Fibroblast of villous mesenchyme (primary cell): ENCODE results near the gene MIPEP. TPM values are rescaled to one million over a fixed set of nuclear protein-coding genes. Genes with fewer than 3 reads are reported as not detected.
A peak's percentile ranks its signal among the peaks of the same experiment; 100 is the strongest.

ENCODE experiments used
- DNase-seq: peaks from one replicate; pipeline ENCODE4 v3.0.0-alpha.2; 2010; ENCODE audit warnings: low read depth
- H3K4me3 ChIP-seq: 2 replicates; pipeline ENCODE4 v1.5.1; 2011; ENCODE audit warnings: low read depth, mild to moderate bottlenecking, low read length
- CTCF ChIP-seq: IDR thresholded peaks from 2 replicates; pipeline ENCODE4 v1.5.1; 2012; ENCODE audit warnings: low read depth, mild to moderate bottlenecking, low read length; ENCODE audit not compliant: insufficient read depth
- total RNA-seq: library from RNA; depleted of rRNA; stranded (reverse); fragments of >200 nt; gene quantifications from 2 replicates; pipeline ENCODE4 v1.2.3, GENCODE V29; 2012

MIPEP gene
- total RNA-seq, 1 donor: 38.9 TPM

- no peak for DNase-seq
- no peak for TF ChIP-seq CTCF
- H3K4me3 ChIP-seq: no peak overlapping the region
Measured at GRCh38 chr13:23849670-23850069, 39.5 kb downstream of the MIPEP start.

- no peak for DNase-seq
- no peak for TF ChIP-seq CTCF
- H3K4me3 ChIP-seq: no peak overlapping the region
Measured at GRCh38 chr13:23848646-23849141, 40.5 kb downstream of the MIPEP start.

GRCh38 chr13:23848019-23848418, 41.2 kb downstream of the MIPEP start:
- TF ChIP-seq CTCF: no peak
- H3K4me3 ChIP-seq: no peak overlapping the region
- peak; percentile 48 for DNase-seq

- H3K4me3 ChIP-seq: no peak overlapping the region
- no peak for TF ChIP-seq CTCF
- DNase-seq: no peak
Measured at GRCh38 chr13:23847497-23847896, 41.7 kb downstream of the MIPEP start.

GRCh38 chr13:23845105-23845725, 44.0 kb downstream of the MIPEP start:
- DNase-seq: no peak
- no peak overlapping the region for H3K4me3 ChIP-seq
- no peak for TF ChIP-seq CTCF

- no peak for DNase-seq
- TF ChIP-seq CTCF: no peak
- no peak overlapping the region for H3K4me3 ChIP-seq
Measured at GRCh38 chr13:23844132-23844531, 45.1 kb downstream of the MIPEP start.

- TF ChIP-seq CTCF: no peak
- DNase-seq: no peak
- no peak overlapping the region for H3K4me3 ChIP-seq
Measured at GRCh38 chr13:23843436-23843835, 45.8 kb downstream of the MIPEP start.
